Measurements from ENCODE around the gene FBXO11.

The FBXO11 gene

DNA sequence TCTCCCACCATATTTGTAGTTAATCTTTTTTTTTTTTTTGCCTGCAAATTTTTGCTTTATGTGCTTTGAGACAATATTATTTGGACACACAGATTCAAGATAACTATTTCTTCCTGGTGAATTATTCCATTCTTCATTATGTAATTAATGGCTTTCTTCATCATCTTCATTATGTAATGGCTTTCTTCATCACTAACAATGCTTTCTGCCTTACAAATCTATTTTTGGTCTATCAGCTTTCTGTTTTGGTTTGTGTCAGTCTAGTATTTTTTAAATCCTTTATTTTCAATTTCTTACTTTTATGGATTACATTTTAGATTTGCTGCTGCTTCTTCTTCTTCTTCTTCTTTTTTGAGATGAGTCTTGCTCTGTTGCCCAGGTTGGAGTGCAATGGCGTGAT is 62.9 kb downstream of the FBXO11 start:
- H3K9me3 ChIP-seq (ENCODE audit: severe bottlenecking), result no peaks in the 10 kb centered on the region
- H3K36me3 ChIP-seq, result peaks cover 5% of the 10 kb centered on the region
- no peaks in the 10 kb centered on the region for H3K27me3 ChIP-seq (ENCODE audit: insufficient read depth, low read depth, severe bottlenecking)
- DNase-seq, result no peak
- no peak overlapping the region for H3K27ac ChIP-seq
- no peak for TF ChIP-seq CTCF (IDR thresholded peaks at IDR 0.05; ENCODE audit: low read depth, low read length)
- no peak overlapping the region for H3K4me3 ChIP-seq (ENCODE audit: low read depth, low read length)

GRCh38 chr2:47842846-47843245 is 63.5 kb downstream of the FBXO11 start:
- DNase-seq, result no peak
- Histone ChIP-seq H3K9me3 (ENCODE audit: severe bottlenecking) (no peaks in the 10 kb centered on the region), H3K4me3 (ENCODE audit: low read depth, low read length) (no peak overlapping the region), H3K27me3 (ENCODE audit: insufficient read depth, low read depth, severe bottlenecking) (no peaks in the 10 kb centered on the region), H3K36me3 (peaks cover 10% of the 10 kb centered on the region), H3K27ac (no peak overlapping the region)
- no peak for TF ChIP-seq CTCF (IDR thresholded peaks at IDR 0.05; ENCODE audit: low read depth, low read length)

DNA sequence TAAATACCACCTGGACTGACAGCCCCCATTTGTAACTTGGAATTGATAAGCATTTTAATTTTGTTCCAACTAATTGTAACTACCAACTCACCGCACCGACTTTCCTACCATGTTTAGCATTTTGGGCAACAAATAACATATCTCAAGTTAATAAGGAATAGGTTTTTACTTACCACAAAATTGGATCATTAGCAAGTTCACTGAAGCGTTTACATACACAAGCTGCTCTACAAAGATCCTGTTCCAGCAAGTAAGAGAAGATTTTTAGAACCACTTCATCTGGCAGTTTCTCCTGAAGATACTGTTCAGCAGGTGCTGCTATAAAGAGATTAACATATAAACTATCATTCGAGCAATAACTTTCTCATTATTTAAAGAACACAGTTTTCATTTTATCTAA is 67.6 kb downstream of the FBXO11 start:
- H3K36me3 ChIP-seq, result peaks cover 50% of the 10 kb centered on the region
- H3K27me3 ChIP-seq (ENCODE audit: insufficient read depth, low read depth, severe bottlenecking), result no peaks in the 10 kb centered on the region
- no peak for TF ChIP-seq CTCF (IDR thresholded peaks at IDR 0.05; ENCODE audit: low read depth, low read length)
- no peak overlapping the region for H3K27ac ChIP-seq
- H3K9me3 ChIP-seq (ENCODE audit: severe bottlenecking), result no peaks in the 10 kb centered on the region
- DNase-seq, result no peak
- no peak overlapping the region for H3K4me3 ChIP-seq (ENCODE audit: low read depth, low read length)

DNA sequence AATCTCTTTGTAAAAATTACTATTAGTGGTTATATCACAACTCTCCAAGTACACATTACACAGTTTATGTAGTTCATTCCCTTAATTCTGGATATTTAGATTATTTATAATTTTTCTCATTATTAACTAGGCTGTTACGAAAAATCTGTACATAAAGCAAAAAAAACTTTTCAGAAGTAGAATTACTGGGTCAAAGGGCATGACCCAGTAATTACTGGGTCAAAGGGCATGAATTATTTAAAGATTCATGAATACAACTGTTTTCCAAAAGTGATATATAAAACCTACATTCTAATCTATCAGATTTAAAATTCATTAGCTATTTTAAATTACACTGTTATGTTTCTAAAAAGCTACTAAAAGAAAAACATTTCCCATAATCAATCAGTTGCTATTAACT is 68.0 kb downstream of the FBXO11 start:
- no peak overlapping the region for H3K27ac ChIP-seq
- no peak for TF ChIP-seq CTCF (IDR thresholded peaks at IDR 0.05; ENCODE audit: low read depth, low read length)
- DNase-seq, result no peak
- H3K9me3 ChIP-seq (ENCODE audit: severe bottlenecking), result no peaks in the 10 kb centered on the region
- no peaks in the 10 kb centered on the region for H3K27me3 ChIP-seq (ENCODE audit: insufficient read depth, low read depth, severe bottlenecking)
- peaks cover 55% of the 10 kb centered on the region for H3K36me3 ChIP-seq
- H3K4me3 ChIP-seq (ENCODE audit: low read depth, low read length), result no peak overlapping the region

- Histone ChIP-seq H3K4me3 (ENCODE audit: low read depth, low read length) (no peak overlapping the region), H3K27me3 (ENCODE audit: insufficient read depth, low read depth, severe bottlenecking) (no peaks in the 10 kb centered on the region), H3K9me3 (ENCODE audit: severe bottlenecking) (no peaks in the 10 kb centered on the region), H3K36me3 (peaks cover 78% of the 10 kb centered on the region), H3K27ac (no peak overlapping the region)
- no peak for DNase-seq
- TF ChIP-seq CTCF (IDR thresholded peaks at IDR 0.05; ENCODE audit: low read depth, low read length), result no peak
Measured at GRCh38 chr2:47833516-47833968, 72.8 kb downstream of the FBXO11 start.

- H3K9me3 ChIP-seq (ENCODE audit: severe bottlenecking), result no peaks in the 10 kb centered on the region
- peaks cover 84% of the 10 kb centered on the region for H3K36me3 ChIP-seq
- DNase-seq, result no peak
- no peaks in the 10 kb centered on the region for H3K27me3 ChIP-seq (ENCODE audit: insufficient read depth, low read depth, severe bottlenecking)
- TF ChIP-seq CTCF (IDR thresholded peaks at IDR 0.05; ENCODE audit: low read depth, low read length), result no peak
- H3K4me3 ChIP-seq (ENCODE audit: low read depth, low read length), result no peak overlapping the region
- H3K27ac ChIP-seq, result no peak overlapping the region
Measured at GRCh38 chr2:47822518-47822917, 83.8 kb downstream of the FBXO11 start.

Measured in WERI-Rb-1 (cell line).